HCT116 (cell line): ENCODE results near the gene FAM53B. TPM values are rescaled to one million over a fixed set of nuclear protein-coding genes. Genes with fewer than 3 reads are reported as not detected.

Experiments
- ATAC-seq: fragments of 200-7000 bp; cut with Tn5 transposase; 2 replicates; pipeline ENCODE4 v1.9.1; 2020; ENCODE audit warnings: mild to moderate bottlenecking, moderate library complexity
- BruUV-seq: library from RNA; stranded (reverse); fragments of 400-500 nt; replicated peaks from 2 replicates; lab custom pipeline; 2021; lab: Mats Ljungman, UMichigan
- CTCF ChIA-PET: fragments of 300-600 bp; sonication (Branson Sonifier 250); formaldehyde crosslinking; loops from one replicate; lab custom pipeline; 2021; ENCODE audit warnings: antibody characterized with exemption; lab: Charles Lee
- POLR2A ChIA-PET: fragments of 300-600, 350-600 bp; sonication (Branson Sonifier 250); formaldehyde crosslinking; loops from one replicate; lab custom pipeline; 2021; ENCODE audit warnings: antibody characterized with exemption; lab: Charles Lee
- RAD21 ChIA-PET, 2 experiments: fragments of 300-600 bp; sonication (Branson Sonifier 250); formaldehyde crosslinking; loops; one replicate each; lab custom pipeline; 2023; ENCODE audit warnings: low total read pairs in 2 of 2; ENCODE audit not compliant: uncharacterized antibody in 2 of 2, unreplicated experiment in 2 of 2, low non-redundant PET in 1 of 2; lab: Charles Lee
- DNase-seq: peaks from one replicate; pipeline ENCODE4 v3.0.0-alpha.2; 2010; ENCODE audit warnings: low read depth, low spot score
- H2AFZ ChIP-seq: fragments of 200-600 bp; shearing (Covaris generic), sonication (generic); 2 replicates; pipeline ENCODE4 v1.6.1; 2017; ENCODE audit warnings: low read depth, mixed run types, mixed read lengths, antibody characterized with exemption, low read length; ENCODE audit not compliant: poor library complexity, severe bottlenecking
- H3K27ac ChIP-seq: 2 replicates; pipeline ENCODE4 v1.5.1; 2012; ENCODE audit warnings: low read depth, low read length
- H3K27me3 ChIP-seq: fragments of 200-600 bp; sonication (generic); 2 replicates; pipeline ENCODE4 v1.6.1; 2016; ENCODE audit warnings: mixed run types, low read length, mixed read lengths; ENCODE audit not compliant: insufficient read depth
- H3K36me3 ChIP-seq, 2 experiments: fragments of 200-500 bp in 1 of 2; fragments of 200-600 bp in 1 of 2; sonication (Bioruptor generic) in 1 of 2; sonication (generic) in 1 of 2; 2 replicates each; pipeline versions ENCODE4 v1.5.1 to v1.6.1; 2014 to 2016; ENCODE audit warnings: low read length in 2 of 2, inconsistent platforms in 1 of 2, mixed read lengths in 1 of 2, mixed run types in 1 of 2; ENCODE audit not compliant: insufficient read depth in 2 of 2, control insufficient read depth in 1 of 2
- H3K4me1 ChIP-seq, 2 experiments: fragments of 200-600 bp in 1 of 2; sonication (generic) in 1 of 2; 2 replicates each; pipeline versions ENCODE4 v1.5.1 to v1.6.1; 2012 to 2017; ENCODE audit warnings: low read length in 2 of 2, inconsistent platforms in 1 of 2, mild to moderate bottlenecking in 1 of 2, mixed read lengths in 1 of 2, mixed run types in 1 of 2, moderate library complexity in 1 of 2; ENCODE audit not compliant: insufficient read depth in 2 of 2, control insufficient read depth in 1 of 2
- H3K4me2 ChIP-seq: fragments of 200-600 bp; sonication (generic); 2 replicates; pipeline ENCODE4 v1.6.1; 2017; ENCODE audit warnings: mixed run types, low read length, mixed read lengths
- H3K4me3 ChIP-seq, 2 experiments: fragments of 200-600 bp in 1 of 2; sonication (generic) in 1 of 2; replicated peaks in 1 of 2; 2 replicates each; pipeline ENCODE4 v1.5.1; 2011 to 2016; ENCODE audit warnings: low read length in 2 of 2, control low read depth in 1 of 2, low read depth in 1 of 2, mild to moderate bottlenecking in 1 of 2, mixed read lengths in 1 of 2, mixed run types in 1 of 2
- H3K79me2 ChIP-seq: fragments of 200-600 bp; sonication (generic); 2 replicates; pipeline ENCODE4 v1.6.1; 2017; ENCODE audit warnings: mild to moderate bottlenecking, mixed run types, low read length, moderate library complexity, mixed read lengths; ENCODE audit not compliant: insufficient read depth
- H3K9ac ChIP-seq: fragments of 200-600 bp; sonication (generic); 2 replicates; pipeline ENCODE4 v1.6.1; 2016; ENCODE audit warnings: low read length, mixed read lengths
- H3K9me2 ChIP-seq: fragments of 200-600 bp; sonication (generic), shearing (Covaris generic); 2 replicates; pipeline ENCODE4 v1.6.1; 2017; ENCODE audit warnings: mixed run types, mild to moderate bottlenecking, moderate library complexity; ENCODE audit not compliant: insufficient read depth
- H3K9me3 ChIP-seq, 2 experiments: fragments of 200-500 bp in 1 of 2; fragments of 200-600 bp in 1 of 2; sonication (Bioruptor generic) in 1 of 2; sonication (generic) in 1 of 2; 2 replicates each; pipeline ENCODE4 v1.6.1; 2014 to 2017; ENCODE audit warnings: low read length in 2 of 2, mixed read lengths in 2 of 2, inconsistent platforms in 1 of 2, low read depth in 1 of 2, mild to moderate bottlenecking in 1 of 2, mixed run types in 1 of 2, moderate library complexity in 1 of 2; ENCODE audit not compliant: control insufficient read depth in 1 of 2, insufficient read depth in 1 of 2
- H4K20me1 ChIP-seq: fragments of 200-600 bp; sonication (generic), shearing (Covaris generic); 2 replicates; pipeline ENCODE4 v1.6.1; 2017; ENCODE audit warnings: mixed run types, mild to moderate bottlenecking, moderate library complexity; ENCODE audit not compliant: insufficient read depth
- CEBPB ChIP-seq: IDR thresholded peaks from 2 replicates; pipeline ENCODE4 v1.6.1; 2012; ENCODE audit warnings: low read depth
- CTCF ChIP-seq, 3 experiments: fragments of 200-600 bp in 1 of 3; sonication (generic) in 1 of 3; IDR thresholded peaks in 2 of 3; conservative IDR thresholded peaks in 1 of 3; 2 replicates each; pipeline ENCODE4 v1.5.1; 2012 to 2017; ENCODE audit warnings: low read depth in 2 of 3, low read length in 2 of 3, antibody characterized with exemption in 1 of 3, borderline replicate concordance in 1 of 3, control low read depth in 1 of 3, mild to moderate bottlenecking in 1 of 3, mixed read lengths in 1 of 3, mixed run types in 1 of 3, moderate library complexity in 1 of 3; ENCODE audit not compliant: insufficient read depth in 1 of 3
- EGR1 ChIP-seq: IDR thresholded peaks from 2 replicates; pipeline ENCODE4 v1.6.1; 2012; ENCODE audit warnings: low read depth
- ELF1 ChIP-seq: IDR thresholded peaks from 2 replicates; pipeline ENCODE4 v1.6.1; 2012; ENCODE audit warnings: low read depth, borderline replicate concordance
- EZH2 ChIP-seq: fragments of 200-600 bp; sonication (generic); IDR thresholded peaks from 2 replicates; pipeline ENCODE4 v1.6.1; 2017; ENCODE audit warnings: antibody characterized with exemption, mixed run types
- FOSL1 ChIP-seq: IDR thresholded peaks from 2 replicates; pipeline ENCODE4 v1.6.1; 2012; ENCODE audit warnings: low read depth
- JUND ChIP-seq: IDR thresholded peaks from 2 replicates; pipeline ENCODE4 v1.6.1; 2012
- MAX ChIP-seq: IDR thresholded peaks from 2 replicates; pipeline ENCODE4 v1.6.1; 2012
- SIN3A ChIP-seq: IDR thresholded peaks from 2 replicates; pipeline ENCODE4 v1.6.1; 2012; ENCODE audit warnings: low read depth
- SRF ChIP-seq: IDR thresholded peaks from 2 replicates; pipeline ENCODE4 v1.6.1; 2012; ENCODE audit warnings: low read depth
- TCF7L2 ChIP-seq: IDR thresholded peaks from 2 replicates; pipeline ENCODE4 v1.7.0; 2011; ENCODE audit warnings: borderline replicate concordance, inconsistent platforms; ENCODE audit not compliant: insufficient read depth, insufficient read length; ENCODE audit errors: extremely low read depth
- YY1 ChIP-seq: IDR thresholded peaks from 2 replicates; pipeline ENCODE4 v1.6.1; 2011; ENCODE audit warnings: low read length, low read depth, moderate library complexity, mild to moderate bottlenecking; ENCODE audit not compliant: insufficient replicate concordance; ENCODE audit errors: extremely low read depth
- ZFX ChIP-seq: fragments of 450-650 bp; IDR thresholded peaks from 2 replicates; pipeline ENCODE4 v1.6.1; 2017
- ZNF274 ChIP-seq: fragments of 200-500 bp; sonication (Bioruptor generic); IDR thresholded peaks from 2 replicates; pipeline ENCODE4 v1.6.1; 2014; ENCODE audit warnings: mild to moderate bottlenecking, low read depth, low read length, inconsistent platforms
- intact Hi-C: fragments of 100-400 bp; cut with micrococcal nuclease; formaldehyde crosslinking; loops from 2 replicates; pipeline ENCODE4 v1.10.0; 2022
- total RNA-seq: library from RNA; stranded (reverse); gene quantifications from one replicate; pipeline ENCODE4 v1.2.1, GENCODE V29; 2021; ENCODE audit not compliant: unreplicated experiment
- TF ChIP-seq, protein P1 (sequence below): IDR thresholded peaks from 2 replicates; pipeline ENCODE4 v1.6.1; 2012
- TF ChIP-seq, protein P2 (sequence below): IDR thresholded peaks from 2 replicates; pipeline ENCODE4 v1.6.1; 2011; ENCODE audit warnings: mild to moderate bottlenecking, low read length, moderate library complexity; ENCODE audit not compliant: insufficient replicate concordance; ENCODE audit errors: extremely low read depth

The FAM53B gene
- total RNA-seq, 1 experiment from 2014 or later: 19.6 TPM

DNA sequence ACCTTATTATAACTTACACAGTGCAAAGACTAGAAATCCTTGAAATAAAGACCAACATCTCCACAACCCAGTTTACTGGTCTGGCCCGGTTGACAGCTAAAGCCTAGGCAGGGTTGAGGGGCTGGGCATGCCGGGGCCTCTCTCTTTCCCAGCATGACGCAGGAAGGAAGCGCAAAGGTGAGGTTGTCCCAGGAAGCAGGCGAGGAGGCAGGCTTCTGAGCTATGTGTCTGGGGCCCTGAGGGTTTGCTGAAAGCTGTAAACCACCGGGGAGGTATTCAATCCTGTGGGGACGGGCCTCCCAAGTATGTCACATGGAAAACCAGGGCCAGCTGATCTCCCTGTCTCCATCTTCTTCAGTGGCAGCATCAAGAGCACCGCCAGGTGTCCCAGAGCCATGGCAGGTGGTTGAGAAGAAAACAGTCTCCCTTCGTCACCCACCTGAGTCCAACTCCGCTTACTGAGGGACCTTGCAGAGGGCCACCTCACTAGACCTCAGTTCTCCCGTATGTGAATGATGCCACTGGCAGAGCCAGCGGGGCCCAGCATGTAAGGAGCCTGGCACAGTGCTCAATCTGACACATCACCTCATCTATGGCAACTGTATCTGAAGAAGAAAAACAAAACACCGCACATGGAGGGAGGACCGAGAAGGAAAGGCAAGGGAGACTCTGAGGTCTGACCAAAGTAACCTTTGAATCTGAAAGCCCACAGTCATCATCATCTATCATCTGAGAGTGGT lies 49.5 kb downstream of the FAM53B start:
- peaks cover 0 to 3% of the 10 kb centered on the region in 2 experiments; a peak in 2 of 4 replicates for H3K36me3 ChIP-seq

More for the DNA sequence above, 49.5 kb downstream of the FAM53B start:
- Histone ChIP-seq H3K4me1 (no peaks in the 10 kb centered on the region), H3K9me2 (no peaks in the 10 kb centered on the region), H3K4me3 (no peak overlapping the region), H4K20me1 (no peaks in the 10 kb centered on the region), H2AFZ (no peak overlapping the region), H3K9ac (no peak overlapping the region), H3K27me3 (no peaks in the 10 kb centered on the region), H3K27ac (no peak overlapping the region), H3K4me2 (no peak overlapping the region), H3K9me3 (no peaks in the 10 kb centered on the region), H3K79me2 (no peaks in the 10 kb centered on the region)
- DNase-seq (no peak), ATAC-seq (no peak)
- TF ChIP-seq ZFX (no peak), ZNF274 (no peak), YY1 (no peak), EGR1 (no peak), JUND (no peak), ELF1 (no peak), FOSL1 (no peak), TCF7L2 (no peak), CEBPB (no peak), MAX (no peak), EZH2 (no peak), SRF (no peak), CTCF (IDR thresholded peaks at IDR 0.05 in 2 of 3, conservative IDR thresholded peaks at IDR 0.05 in 1 of 3; ENCODE audit: borderline replicate concordance in 1 of 3, insufficient read depth in 1 of 3, low read depth in 2 of 3, low read length in 2 of 3) (no peak), SIN3A (no peak)
- TF ChIP-seq, protein P1, sequence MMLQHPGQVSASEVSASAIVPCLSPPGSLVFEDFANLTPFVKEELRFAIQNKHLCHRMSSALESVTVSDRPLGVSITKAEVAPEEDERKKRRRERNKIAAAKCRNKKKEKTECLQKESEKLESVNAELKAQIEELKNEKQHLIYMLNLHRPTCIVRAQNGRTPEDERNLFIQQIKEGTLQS: no peak
- TF ChIP-seq, protein P2, sequence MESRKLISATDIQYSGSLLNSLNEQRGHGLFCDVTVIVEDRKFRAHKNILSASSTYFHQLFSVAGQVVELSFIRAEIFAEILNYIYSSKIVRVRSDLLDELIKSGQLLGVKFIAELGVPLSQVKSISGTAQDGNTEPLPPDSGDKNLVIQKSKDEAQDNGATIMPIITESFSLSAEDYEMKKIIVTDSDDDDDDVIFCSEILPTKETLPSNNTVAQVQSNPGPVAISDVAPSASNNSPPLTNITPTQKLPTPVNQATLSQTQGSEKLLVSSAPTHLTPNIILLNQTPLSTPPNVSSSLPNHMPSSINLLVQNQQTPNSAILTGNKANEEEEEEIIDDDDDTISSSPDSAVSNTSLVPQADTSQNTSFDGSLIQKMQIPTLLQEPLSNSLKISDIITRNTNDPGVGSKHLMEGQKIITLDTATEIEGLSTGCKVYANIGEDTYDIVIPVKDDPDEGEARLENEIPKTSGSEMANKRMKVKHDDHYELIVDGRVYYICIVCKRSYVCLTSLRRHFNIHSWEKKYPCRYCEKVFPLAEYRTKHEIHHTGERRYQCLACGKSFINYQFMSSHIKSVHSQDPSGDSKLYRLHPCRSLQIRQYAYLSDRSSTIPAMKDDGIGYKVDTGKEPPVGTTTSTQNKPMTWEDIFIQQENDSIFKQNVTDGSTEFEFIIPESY: no peak
- ChIA-PET RAD21 (no interaction called here), CTCF (no interaction called here), POLR2A (no interaction called here)
- intact Hi-C loops: no loop called here
- BruUV-seq: no TSS peak
